Measurements from ENCODE around the gene TMEM132C. TPM values are rescaled to one million over a fixed set of nuclear protein-coding genes. Genes with fewer than 3 reads are reported as not detected.

Gene TMEM132C
- total RNA-seq, 1 experiment from 2014 or later: not detected

DNA sequence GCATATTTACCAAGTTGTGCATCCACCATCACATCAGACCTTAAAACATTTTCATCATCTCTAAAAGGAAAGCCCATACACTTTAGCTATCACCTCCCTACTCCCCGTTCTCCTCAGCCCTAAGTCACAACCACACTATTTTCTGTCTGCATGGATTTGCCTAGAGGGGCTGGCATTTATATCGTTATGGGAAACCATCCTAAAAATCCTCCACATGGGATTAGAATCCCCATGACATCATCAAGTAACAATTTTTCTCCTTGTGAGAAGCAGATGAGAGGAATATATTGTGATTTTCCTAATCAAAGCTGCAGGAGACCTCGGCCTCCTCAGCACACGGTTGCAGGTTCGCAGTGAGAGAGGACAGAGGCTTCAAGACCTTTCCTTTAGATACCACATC is 442.7 kb downstream of the TMEM132C start:
- Mint-ChIP-seq H3K36me3 (ENCODE audit: insufficient read depth, unreplicated experiment) (peaks cover 6% of the 10 kb centered on the region), H3K4me3 (ENCODE audit: unreplicated experiment) (no peak overlapping the region), H3K27me3 (ENCODE audit: insufficient read depth, unreplicated experiment) (no peaks in the 10 kb centered on the region), H3K27ac (ENCODE audit: low read depth, unreplicated experiment) (no peak overlapping the region), H3K4me1 (ENCODE audit: insufficient read depth, unreplicated experiment) (no peaks in the 10 kb centered on the region), H3K9me3 (ENCODE audit: unreplicated experiment) (peaks cover 17% of the 10 kb centered on the region)
- ChIA-PET POLR2A (no interaction called here), CTCF (no interaction called here)
- BruUV-seq (replicated peaks): no TSS peak
- TF ChIP-seq, protein P1, sequence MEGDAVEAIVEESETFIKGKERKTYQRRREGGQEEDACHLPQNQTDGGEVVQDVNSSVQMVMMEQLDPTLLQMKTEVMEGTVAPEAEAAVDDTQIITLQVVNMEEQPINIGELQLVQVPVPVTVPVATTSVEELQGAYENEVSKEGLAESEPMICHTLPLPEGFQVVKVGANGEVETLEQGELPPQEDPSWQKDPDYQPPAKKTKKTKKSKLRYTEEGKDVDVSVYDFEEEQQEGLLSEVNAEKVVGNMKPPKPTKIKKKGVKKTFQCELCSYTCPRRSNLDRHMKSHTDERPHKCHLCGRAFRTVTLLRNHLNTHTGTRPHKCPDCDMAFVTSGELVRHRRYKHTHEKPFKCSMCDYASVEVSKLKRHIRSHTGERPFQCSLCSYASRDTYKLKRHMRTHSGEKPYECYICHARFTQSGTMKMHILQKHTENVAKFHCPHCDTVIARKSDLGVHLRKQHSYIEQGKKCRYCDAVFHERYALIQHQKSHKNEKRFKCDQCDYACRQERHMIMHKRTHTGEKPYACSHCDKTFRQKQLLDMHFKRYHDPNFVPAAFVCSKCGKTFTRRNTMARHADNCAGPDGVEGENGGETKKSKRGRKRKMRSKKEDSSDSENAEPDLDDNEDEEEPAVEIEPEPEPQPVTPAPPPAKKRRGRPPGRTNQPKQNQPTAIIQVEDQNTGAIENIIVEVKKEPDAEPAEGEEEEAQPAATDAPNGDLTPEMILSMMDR (IDR thresholded peaks at IDR 0.05; ENCODE audit: unreplicated experiment): no peak
- DNase-seq (ENCODE audit: unreplicated experiment): no peak
- intact Hi-C loops (cut with micrococcal nuclease): no loop called here

DNA sequence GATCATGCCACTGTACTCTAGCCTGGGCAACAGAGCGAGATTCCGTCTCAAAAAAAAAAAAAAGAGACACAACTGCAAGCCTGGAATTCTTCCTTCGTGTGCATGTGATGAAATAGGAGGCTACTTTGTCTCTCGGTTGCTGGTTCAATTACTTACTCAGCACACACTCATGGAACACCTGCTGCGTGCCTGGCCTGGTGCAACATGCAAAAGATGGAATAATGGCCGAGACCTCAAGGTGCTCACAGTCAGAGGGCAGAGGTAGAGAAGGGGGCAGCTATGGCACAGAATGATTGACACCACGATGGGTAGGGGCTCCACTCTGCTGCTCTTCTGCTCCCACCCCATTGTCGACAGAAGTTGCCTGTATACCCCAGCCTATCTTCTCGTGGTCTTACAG is 444.5 kb downstream of the TMEM132C start:
- POLR2A ChIA-PET: no interaction called here
- Mint-ChIP-seq H3K27ac (ENCODE audit: low read depth, unreplicated experiment) (no peak overlapping the region), H3K4me1 (ENCODE audit: insufficient read depth, unreplicated experiment) (no peaks in the 10 kb centered on the region), H3K9me3 (ENCODE audit: unreplicated experiment) (peaks cover 36% of the 10 kb centered on the region), H3K4me3 (ENCODE audit: unreplicated experiment) (no peak overlapping the region), H3K36me3 (ENCODE audit: insufficient read depth, unreplicated experiment) (peaks cover 6% of the 10 kb centered on the region), H3K27me3 (ENCODE audit: insufficient read depth, unreplicated experiment) (no peaks in the 10 kb centered on the region)
- no TSS peak for BruUV-seq (replicated peaks)
- TF ChIP-seq, protein P1 (IDR thresholded peaks at IDR 0.05; ENCODE audit: unreplicated experiment): no peak
- DNase-seq (ENCODE audit: unreplicated experiment): no peak
- intact Hi-C loops (cut with micrococcal nuclease): no loop called here
- CTCF ChIA-PET: interaction anchor here (0.6 kb wide), 1 partner anchor 1253 kb away, joined by 3 read pairs; no protein-coding TSS in a partner anchor

DNA sequence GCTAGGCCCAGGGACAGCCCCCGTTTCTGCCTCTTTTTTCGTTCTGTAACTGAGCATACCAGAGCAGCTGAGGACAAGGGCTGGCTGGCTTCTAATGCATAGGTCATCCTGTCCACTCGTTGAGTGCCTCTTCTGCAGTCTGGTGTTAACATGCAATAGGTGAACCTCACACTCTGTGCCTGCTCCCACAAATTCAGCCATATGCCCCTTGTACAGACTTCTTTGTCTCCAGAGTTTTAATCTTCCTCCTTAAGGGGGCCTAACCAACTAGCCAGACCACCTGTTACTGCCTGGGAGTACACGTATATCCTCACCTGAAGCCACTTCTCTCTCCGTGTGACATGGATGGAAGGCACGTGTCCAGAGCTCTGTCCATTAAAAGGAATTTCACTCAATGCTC is 445.7 kb downstream of the TMEM132C start:
- peaks cover 42% of the 10 kb centered on the region for H3K9me3 Mint-ChIP-seq (ENCODE audit: unreplicated experiment)
- intact Hi-C loops (cut with micrococcal nuclease): no loop called here
- ChIA-PET POLR2A (no interaction called here), CTCF (interaction anchor here (0.7 kb wide), 1 partner anchor 14 kb away, joined by 3 read pairs; no protein-coding TSS in a partner anchor)
- peaks cover 6% of the 10 kb centered on the region for H3K36me3 Mint-ChIP-seq (ENCODE audit: insufficient read depth, unreplicated experiment)
- DNase-seq (ENCODE audit: unreplicated experiment): no peak
- TF ChIP-seq, protein P1 (IDR thresholded peaks at IDR 0.05; ENCODE audit: unreplicated experiment): no peak
- no TSS peak for BruUV-seq (replicated peaks)
- no peak overlapping the region for H3K27ac Mint-ChIP-seq (ENCODE audit: low read depth, unreplicated experiment)
- no peak overlapping the region for H3K4me3 Mint-ChIP-seq (ENCODE audit: unreplicated experiment)
- no peaks in the 10 kb centered on the region for H3K4me1 Mint-ChIP-seq (ENCODE audit: insufficient read depth, unreplicated experiment)
- H3K27me3 Mint-ChIP-seq (ENCODE audit: insufficient read depth, unreplicated experiment): no peaks in the 10 kb centered on the region

- no peak overlapping the region for H3K27ac Mint-ChIP-seq (ENCODE audit: low read depth, unreplicated experiment)
These were observed 448.5 kb downstream of the TMEM132C start for GRCh38 chr12:128715485-128715884.

More at GRCh38 chr12:128715485-128715884, 448.5 kb downstream of the TMEM132C start:
- Mint-ChIP-seq H3K4me1 (ENCODE audit: insufficient read depth, unreplicated experiment) (no peaks in the 10 kb centered on the region), H3K27me3 (ENCODE audit: insufficient read depth, unreplicated experiment) (no peaks in the 10 kb centered on the region), H3K4me3 (ENCODE audit: unreplicated experiment) (no peak overlapping the region), H3K9me3 (ENCODE audit: unreplicated experiment) (peaks cover 48% of the 10 kb centered on the region), H3K36me3 (ENCODE audit: insufficient read depth, unreplicated experiment) (no peaks in the 10 kb centered on the region)
- ChIA-PET POLR2A (no interaction called here), CTCF (interaction anchor here (0.6 kb wide), 1 partner anchor 487 kb away, joined by 3 read pairs; no protein-coding TSS in a partner anchor)
- BruUV-seq (replicated peaks): no TSS peak
- intact Hi-C loops (cut with micrococcal nuclease): no loop called here
- no peak for DNase-seq (ENCODE audit: unreplicated experiment)
- TF ChIP-seq, protein P1 (IDR thresholded peaks at IDR 0.05; ENCODE audit: unreplicated experiment): no peak
